ENCODE measurements around the gene SBNO2. TPM values are rescaled to one million over a fixed set of nuclear protein-coding genes. Genes with fewer than 3 reads are reported as not detected.

Gene SBNO2
- total RNA-seq (2014; rRNA removed; shearing (Covaris generic); ENCODE audit: low replicate concordance): 15.6 and 22.7 TPM in 2 replicates

GRCh38 chr19:1173845-1174809 is at the start of gene SBNO2:
Gene SBNO2 (minus strand): TSS chr19:1174268. CDS start chr19:1154276, 19,992 bp downstream.
- Histone ChIP-seq H3K27me3 (no peaks in the 10 kb centered on the region), H3K36me3 (peaks cover 10% of the 10 kb centered on the region), H3K4me3 (peak within 1 kb of the TSS; percentile 67), H3K9me3 (no peaks in the 10 kb centered on the region)
- DNase-seq: peak; percentile 74

GRCh38 chr19:1223018-1223855 is 49.2 kb upstream of the SBNO2 start:
- Histone ChIP-seq H3K36me3 (peaks cover 5% of the 10 kb centered on the region), H3K9me3 (no peaks in the 10 kb centered on the region)
- no peak for DNase-seq

GRCh38 chr19:1222394-1222793 is 48.3 kb upstream of the SBNO2 start:
- Histone ChIP-seq H3K9me3 (no peaks in the 10 kb centered on the region), H3K4me3 (no peak overlapping the region), H3K36me3 (peaks cover 5% of the 10 kb centered on the region), H3K27me3 (no peaks in the 10 kb centered on the region)
- DNase-seq: no peak

More at GRCh38 chr19:1223018-1223855, 49.2 kb upstream of the SBNO2 start:
- Histone ChIP-seq H3K27me3 (no peaks in the 10 kb centered on the region), H3K4me3 (no peak overlapping the region)

- no peaks in the 10 kb centered on the region for H3K9me3 ChIP-seq
- no peak for DNase-seq
- peaks cover 5% of the 10 kb centered on the region for H3K36me3 ChIP-seq
- no peak overlapping the region for H3K4me3 ChIP-seq
- no peaks in the 10 kb centered on the region for H3K27me3 ChIP-seq
Measured at GRCh38 chr19:1221904-1222255, 47.8 kb upstream of the SBNO2 start.

- no peaks in the 10 kb centered on the region for H3K27me3 ChIP-seq
- H3K9me3 ChIP-seq: no peaks in the 10 kb centered on the region
- peaks cover 5% of the 10 kb centered on the region for H3K36me3 ChIP-seq
- no peak for DNase-seq
- H3K4me3 ChIP-seq: no peak overlapping the region
Measured at GRCh38 chr19:1220976-1221903, 47.2 kb upstream of the SBNO2 start.

GRCh38 chr19:1220477-1220930 is 46.4 kb upstream of the SBNO2 start:
- Histone ChIP-seq H3K36me3 (peaks cover 5% of the 10 kb centered on the region), H3K4me3 (no peak overlapping the region), H3K27me3 (no peaks in the 10 kb centered on the region), H3K9me3 (no peaks in the 10 kb centered on the region)
- no peak for DNase-seq

GRCh38 chr19:1219786-1220476 is 45.9 kb upstream of the SBNO2 start:
- Histone ChIP-seq H3K36me3 (peaks cover 5% of the 10 kb centered on the region), H3K27me3 (no peaks in the 10 kb centered on the region), H3K9me3 (no peaks in the 10 kb centered on the region), H3K4me3 (no peak overlapping the region)
- no peak for DNase-seq

GRCh38 chr19:1218751-1219567 is 44.9 kb upstream of the SBNO2 start:
- peaks cover 7% of the 10 kb centered on the region for H3K36me3 ChIP-seq
- H3K4me3 ChIP-seq: no peak overlapping the region
- H3K9me3 ChIP-seq: no peaks in the 10 kb centered on the region
- H3K27me3 ChIP-seq: no peaks in the 10 kb centered on the region
- DNase-seq: no peak

- H3K4me3 ChIP-seq: no peak overlapping the region
- H3K36me3 ChIP-seq: peaks cover 10% of the 10 kb centered on the region
- no peaks in the 10 kb centered on the region for H3K27me3 ChIP-seq
- DNase-seq: no peak
- no peaks in the 10 kb centered on the region for H3K9me3 ChIP-seq
Measured at GRCh38 chr19:1217366-1217765, 43.3 kb upstream of the SBNO2 start.

GRCh38 chr19:1216756-1217155 is 42.7 kb upstream of the SBNO2 start:
- Histone ChIP-seq H3K4me3 (no peak overlapping the region), H3K9me3 (no peaks in the 10 kb centered on the region), H3K27me3 (no peaks in the 10 kb centered on the region), H3K36me3 (peaks cover 10% of the 10 kb centered on the region)
- no peak for DNase-seq

GRCh38 chr19:1214862-1215731 is 41.0 kb upstream of the SBNO2 start:
- Histone ChIP-seq H3K9me3 (no peaks in the 10 kb centered on the region), H3K36me3 (peaks cover 5% of the 10 kb centered on the region), H3K4me3 (no peak overlapping the region), H3K27me3 (no peaks in the 10 kb centered on the region)
- peak; percentile 68 for DNase-seq

- Histone ChIP-seq H3K27me3 (no peaks in the 10 kb centered on the region), H3K4me3 (no peak overlapping the region), H3K9me3 (no peaks in the 10 kb centered on the region), H3K36me3 (peaks cover 5% of the 10 kb centered on the region)
- no peak for DNase-seq
Measured at GRCh38 chr19:1214299-1214861, 40.3 kb upstream of the SBNO2 start.

GRCh38 chr19:1213391-1214286 is 39.6 kb upstream of the SBNO2 start:
- peak; percentile 72 for DNase-seq
- Histone ChIP-seq H3K27me3 (no peaks in the 10 kb centered on the region), H3K36me3 (peaks cover 5% of the 10 kb centered on the region), H3K9me3 (no peaks in the 10 kb centered on the region), H3K4me3 (no peak overlapping the region)

All from MG63 (cell line).